Hepatocyte (in vitro differentiated cells): ENCODE measurements around the gene SPA17.

ENCODE experiments used
- EZH2 ChIP-seq: fragments of 200-600 bp; sonication (generic); IDR thresholded peaks from 2 replicates; pipeline ENCODE4 v1.6.1; 2016; ENCODE audit warnings: antibody characterized with exemption, mild to moderate bottlenecking, borderline replicate concordance
- EZH2phosphoT487 ChIP-seq: fragments of 200-600 bp; sonication (generic); IDR thresholded peaks from one replicate; pipeline ENCODE4 v1.6.1; 2018; ENCODE audit warnings: antibody characterized with exemption, mild to moderate bottlenecking, low read depth, moderate library complexity; ENCODE audit not compliant: unreplicated experiment, severe bottlenecking

- no peak for TF ChIP-seq EZH2
- TF ChIP-seq EZH2phosphoT487 = no peak
Observed at GRCh38 chr11:124712392-124712791, 38.7 kb downstream of the SPA17 start.
